HG02885 (cell line): ENCODE measurements around the gene ATXN1L.
"Not testable (repeated sequence)": the region's sequence is repeated elsewhere in the genome, so short reads cannot be mapped to it uniquely, and the experiment has no call there.

Experiments used
- ATAC-seq: cut with Tn5 transposase; IDR thresholded peaks from one replicate; pipeline ENCODE4 v1.9.1; 2021; ENCODE audit warnings: mild to moderate bottlenecking; ENCODE audit not compliant: unreplicated experiment, poor library complexity

ATXN1L gene, protein sequence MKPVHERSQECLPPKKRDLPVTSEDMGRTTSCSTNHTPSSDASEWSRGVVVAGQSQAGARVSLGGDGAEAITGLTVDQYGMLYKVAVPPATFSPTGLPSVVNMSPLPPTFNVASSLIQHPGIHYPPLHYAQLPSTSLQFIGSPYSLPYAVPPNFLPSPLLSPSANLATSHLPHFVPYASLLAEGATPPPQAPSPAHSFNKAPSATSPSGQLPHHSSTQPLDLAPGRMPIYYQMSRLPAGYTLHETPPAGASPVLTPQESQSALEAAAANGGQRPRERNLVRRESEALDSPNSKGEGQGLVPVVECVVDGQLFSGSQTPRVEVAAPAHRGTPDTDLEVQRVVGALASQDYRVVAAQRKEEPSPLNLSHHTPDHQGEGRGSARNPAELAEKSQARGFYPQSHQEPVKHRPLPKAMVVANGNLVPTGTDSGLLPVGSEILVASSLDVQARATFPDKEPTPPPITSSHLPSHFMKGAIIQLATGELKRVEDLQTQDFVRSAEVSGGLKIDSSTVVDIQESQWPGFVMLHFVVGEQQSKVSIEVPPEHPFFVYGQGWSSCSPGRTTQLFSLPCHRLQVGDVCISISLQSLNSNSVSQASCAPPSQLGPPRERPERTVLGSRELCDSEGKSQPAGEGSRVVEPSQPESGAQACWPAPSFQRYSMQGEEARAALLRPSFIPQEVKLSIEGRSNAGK

DNA sequence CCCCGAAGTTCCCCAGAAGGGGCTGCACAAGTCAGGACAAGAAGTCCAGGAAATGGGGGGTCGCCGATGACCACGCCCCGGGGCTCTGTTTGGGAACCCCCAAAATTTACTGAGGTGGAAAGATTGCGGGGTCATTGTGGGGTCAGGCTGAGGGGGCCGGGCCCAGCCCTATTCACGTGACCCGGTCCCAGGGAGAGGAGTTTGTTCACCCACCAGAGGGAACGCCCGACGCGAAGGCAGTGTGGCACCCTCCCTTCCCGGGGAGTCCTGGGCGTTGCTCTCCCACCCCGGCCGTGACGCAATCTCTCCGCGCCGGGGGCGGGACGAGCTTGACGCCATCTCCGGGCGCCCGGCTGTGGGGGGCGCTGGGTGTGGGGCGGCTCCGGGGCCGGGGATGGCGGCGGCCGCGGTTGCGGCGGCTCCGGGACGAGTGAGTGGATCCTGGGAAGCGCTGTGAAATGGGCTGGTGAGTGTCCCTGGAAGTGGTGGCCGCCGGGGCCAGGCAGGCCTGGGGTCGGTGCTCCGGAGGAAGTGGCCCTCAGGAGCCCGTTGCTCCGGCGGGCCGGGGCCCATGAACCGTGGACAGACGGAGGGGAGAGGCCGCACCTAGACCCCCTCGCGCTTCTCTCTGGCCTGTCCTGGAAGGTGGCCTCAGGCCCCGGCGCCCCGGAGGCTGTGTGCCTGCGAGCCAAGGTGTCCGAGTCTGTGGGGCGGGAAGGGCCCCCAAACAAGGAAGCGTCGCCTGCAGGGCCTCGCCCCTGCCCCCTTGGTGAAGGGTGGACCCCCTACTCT lies at the start of gene ATXN1L:
Gene ATXN1L (plus strand): TSS at position 338 of the 792 bp plus-strand sequence. CDS start 3,765 bp downstream, outside the sequence.
- ATAC-seq, result peak; percentile 70

DNA sequence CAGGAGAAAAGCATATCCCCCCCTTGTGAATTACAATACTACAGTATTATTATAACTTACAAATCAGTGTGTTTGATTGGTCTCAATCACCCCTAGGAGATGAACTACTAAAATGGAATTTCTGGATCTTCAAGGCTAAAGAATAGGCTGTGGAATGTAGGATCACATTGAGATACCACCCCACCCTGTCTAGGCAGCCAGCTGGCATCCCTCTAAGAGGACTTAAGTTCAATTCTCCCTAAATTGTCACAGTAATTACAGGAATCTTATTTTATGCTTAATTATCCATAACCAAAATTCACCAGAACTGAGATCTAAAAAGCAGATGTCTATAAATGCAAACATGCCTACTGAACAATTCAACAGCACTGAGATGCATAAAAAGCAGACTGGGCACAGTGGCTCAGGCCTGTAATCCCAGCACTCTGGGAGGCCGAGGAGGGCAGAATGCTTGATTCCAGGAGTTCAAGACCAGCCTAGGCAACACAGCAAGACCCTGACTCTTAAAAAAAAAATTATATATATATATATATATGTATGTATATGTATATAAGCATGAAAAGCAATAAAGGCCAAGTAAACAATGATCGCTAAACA lies 49.2 kb upstream of the ATXN1L start:
- ATAC-seq, result no peak

DNA sequence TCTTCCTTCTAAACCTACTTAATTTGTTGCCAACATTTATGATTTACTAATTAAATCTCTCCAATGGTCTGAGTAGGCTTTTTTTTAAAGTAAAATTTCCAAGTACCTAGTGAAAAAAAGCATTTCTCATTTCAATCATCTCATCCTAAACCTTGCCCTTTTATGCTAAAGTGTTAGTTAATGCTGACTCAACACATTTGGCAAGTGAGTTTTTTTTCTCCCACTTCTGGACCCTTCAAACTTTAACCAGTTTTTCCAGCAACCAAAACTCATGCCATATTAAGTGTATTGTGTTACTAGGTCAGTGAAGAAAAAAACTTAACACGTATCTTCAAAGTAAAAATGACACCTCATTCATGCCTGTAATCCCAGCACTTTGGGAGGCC lies 42.5 kb upstream of the ATXN1L start:
- no peak for ATAC-seq

DNA sequence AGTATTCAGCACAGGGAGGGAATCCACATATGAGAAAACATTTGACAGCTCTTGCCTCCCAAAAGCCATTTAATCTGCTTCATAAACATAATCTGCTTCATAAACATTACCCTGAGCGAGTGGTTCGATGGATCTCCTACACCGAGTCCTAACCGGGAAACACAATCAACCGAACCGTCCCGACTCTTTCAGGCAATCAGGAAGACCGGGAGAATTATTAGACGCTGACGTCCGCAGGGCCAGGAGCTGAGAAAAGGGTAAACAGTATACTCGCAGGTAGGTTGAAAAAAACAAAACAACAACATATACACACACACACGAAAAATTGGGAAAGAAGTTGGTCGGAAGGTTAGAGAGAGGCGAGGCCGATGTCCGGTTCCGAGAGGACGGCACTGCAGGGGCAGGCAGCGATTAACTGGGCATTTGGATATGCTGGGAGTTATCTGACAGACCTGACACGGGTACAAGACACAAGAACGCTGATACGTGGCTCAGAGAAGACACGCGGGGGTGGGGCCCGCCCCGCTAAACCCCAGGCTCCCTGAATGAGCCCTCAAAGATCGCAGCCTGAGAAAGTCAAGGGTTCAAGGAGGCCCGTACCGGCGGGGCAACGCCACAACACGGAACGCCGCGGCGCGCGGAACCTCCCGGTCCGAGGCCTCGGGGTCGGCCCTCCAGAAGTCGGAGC lies 37.7 kb upstream of the ATXN1L start:
- ATAC-seq, result peak; percentile 41

DNA sequence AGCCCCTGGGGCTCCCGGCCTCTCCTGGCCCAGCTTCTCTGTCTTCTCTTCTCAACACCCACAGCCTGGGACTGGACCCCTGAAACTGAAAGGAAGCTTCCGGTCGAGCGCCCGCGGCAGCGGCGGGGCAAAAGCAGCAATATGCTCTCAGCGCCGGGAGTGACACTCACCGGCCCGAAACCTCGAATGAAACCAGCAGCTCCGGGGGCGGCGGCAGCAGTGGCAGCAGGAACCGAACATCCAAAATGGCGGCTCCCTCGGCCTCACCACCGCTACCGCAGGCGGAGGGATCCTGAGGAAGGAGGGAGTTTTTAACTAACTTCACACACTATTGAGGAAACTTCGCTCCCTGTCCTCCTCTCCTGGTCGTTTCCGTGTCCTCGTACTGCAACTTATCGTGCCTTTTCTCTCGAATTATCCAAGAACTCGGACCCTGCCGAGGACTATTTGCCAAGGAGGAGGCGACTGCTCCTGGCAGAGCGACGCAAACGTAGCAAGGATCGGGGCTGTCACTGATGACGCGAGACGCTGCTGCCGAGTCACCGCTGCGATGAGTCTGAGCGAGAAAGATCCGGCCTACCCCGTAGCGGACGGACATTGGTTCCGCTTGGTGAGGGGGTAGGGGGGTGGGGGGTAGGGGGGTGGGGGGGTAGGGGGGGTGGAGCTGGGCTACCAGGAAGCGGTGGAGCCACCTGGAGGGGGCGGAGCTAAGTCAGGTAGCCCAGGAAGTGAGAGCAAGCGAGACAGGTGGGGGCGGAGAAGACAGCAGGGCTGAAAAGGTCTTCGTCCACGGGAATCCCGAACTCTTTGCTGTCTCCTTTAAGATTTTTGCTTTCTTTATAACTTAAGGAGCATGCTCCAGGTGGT lies 37.0 kb upstream of the ATXN1L start, which contains the start of gene AP1G1:
Gene AP1G1 (minus strand): TSS at position 242 of the 867 bp plus-strand sequence. CDS start 19,355 bp downstream, outside the sequence.
- peak; percentile 84 for ATAC-seq

DNA sequence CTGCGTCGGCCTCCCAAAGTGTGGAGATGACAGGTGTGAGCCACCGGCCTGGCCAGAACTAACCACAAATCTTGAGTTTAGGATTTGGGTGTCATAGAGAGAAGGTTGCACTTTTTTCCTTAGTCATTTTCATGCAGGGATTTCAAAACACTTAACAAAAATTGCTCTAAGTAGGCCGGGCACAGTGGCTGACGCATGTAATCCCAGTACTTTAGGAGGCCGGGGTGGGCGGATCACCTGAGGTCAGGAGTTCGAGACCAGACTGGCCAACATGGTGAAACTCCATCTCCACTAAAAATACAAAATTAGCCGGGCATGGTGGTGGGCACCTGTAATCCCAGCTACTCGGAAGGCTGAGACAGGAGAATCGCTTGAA lies 35.6 kb upstream of the ATXN1L start:
- ATAC-seq, result not testable (repeated sequence)

DNA sequence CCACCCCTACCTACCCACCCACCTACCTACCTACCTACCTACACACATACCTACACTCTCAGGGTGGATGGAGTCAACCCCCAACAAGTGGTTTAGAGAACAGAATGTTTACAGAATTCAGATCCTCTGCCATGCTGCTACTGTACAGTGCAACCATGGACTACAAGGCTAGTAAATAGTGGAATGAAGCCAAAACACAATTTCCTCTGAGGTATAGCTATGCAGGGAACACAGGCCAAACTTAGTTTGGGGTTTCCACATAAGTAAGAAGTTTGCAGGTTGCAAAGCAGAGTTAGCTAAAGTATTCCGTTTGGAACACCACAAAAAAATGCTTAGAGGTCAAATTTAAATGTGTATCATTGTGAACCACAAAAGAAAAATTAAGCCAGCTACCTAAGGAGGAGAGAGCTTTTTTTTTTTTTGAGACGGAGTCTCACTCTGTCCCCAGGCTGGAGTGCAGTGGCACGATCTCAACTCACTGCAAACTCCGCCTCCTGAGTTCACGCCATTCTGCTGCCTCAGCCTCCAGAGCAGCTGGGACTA lies 34.4 kb upstream of the ATXN1L start:
- no peak for ATAC-seq

DNA sequence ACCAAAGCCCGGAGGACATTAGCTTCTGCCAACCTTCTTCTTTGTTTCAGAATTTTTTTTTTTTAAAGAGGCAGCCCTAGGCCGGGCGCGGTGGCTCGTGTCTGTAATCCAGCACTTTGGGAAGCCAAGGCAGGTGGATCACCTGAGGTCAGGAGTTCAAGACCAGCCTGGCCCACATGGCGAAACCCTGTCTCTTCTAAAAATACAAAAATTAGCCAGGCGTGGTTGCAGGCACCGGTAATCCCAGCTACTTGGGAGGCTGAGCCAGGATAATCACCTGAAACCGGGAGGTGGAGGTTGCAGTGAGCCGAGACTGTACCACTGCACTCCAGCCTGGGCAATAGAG lies 28.6 kb upstream of the ATXN1L start:
- not testable (repeated sequence) for ATAC-seq

DNA sequence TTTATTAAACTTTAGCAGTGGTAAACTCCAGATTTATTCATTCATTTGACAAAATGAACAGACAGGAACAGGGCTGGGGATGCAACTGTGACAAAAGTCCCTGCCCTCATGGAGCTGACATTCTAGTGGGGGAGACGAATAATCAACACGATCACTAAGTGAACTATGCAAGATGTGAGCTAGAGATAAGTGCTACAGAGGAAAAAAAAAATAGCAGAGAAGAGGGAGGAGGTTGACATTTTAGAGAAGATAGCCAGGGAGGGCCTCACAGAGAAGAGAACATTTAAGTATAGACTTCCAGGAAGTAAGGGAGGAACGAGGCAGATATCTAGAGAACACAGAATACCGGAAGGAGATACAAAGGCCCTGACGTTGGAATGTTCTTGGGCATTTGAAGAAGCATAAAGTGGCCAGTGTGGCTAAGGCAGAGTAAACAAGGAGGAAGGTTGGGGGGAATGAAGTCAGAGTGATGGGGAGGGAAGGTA lies 19.2 kb upstream of the ATXN1L start:
- no peak for ATAC-seq

DNA sequence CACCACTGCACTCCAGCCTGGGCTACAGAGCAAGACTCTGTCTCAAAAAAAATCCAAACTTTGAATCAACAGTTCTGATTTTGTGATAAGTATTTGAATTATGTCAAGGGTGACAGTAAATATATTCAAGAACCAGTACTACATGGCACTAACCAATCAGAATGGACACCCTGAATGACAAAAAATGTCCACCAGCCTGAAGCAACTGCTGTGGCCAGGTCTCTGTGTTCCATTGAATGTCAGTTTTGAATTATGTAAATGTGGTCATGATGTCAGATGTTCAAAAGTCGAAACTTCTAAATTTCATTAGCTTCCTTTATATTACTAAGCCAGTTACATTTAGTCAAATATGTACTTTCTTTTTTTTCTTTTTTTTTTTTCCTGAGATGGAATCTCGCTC lies 15.4 kb upstream of the ATXN1L start:
- no peak for ATAC-seq

DNA sequence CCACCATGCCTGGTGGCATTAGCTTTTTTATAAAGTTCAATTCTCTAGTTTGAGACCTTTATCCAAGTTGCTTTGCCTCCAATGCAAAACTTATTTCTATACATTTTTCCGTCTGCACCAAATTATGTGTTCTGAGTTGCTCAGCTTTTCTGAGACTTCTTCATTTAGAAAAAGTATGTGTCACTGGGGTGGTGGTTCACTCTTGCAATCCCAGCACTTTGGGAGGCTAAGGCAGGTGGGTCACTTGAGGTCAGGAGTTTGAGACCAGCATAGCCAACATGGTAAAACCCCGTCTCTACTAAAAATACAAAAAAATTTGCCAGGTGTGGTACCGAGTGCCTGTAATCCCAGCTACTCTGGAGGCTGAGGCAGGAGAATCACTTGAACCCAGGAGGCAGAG lies 14.1 kb upstream of the ATXN1L start:
- ATAC-seq, result not testable (repeated sequence)

DNA sequence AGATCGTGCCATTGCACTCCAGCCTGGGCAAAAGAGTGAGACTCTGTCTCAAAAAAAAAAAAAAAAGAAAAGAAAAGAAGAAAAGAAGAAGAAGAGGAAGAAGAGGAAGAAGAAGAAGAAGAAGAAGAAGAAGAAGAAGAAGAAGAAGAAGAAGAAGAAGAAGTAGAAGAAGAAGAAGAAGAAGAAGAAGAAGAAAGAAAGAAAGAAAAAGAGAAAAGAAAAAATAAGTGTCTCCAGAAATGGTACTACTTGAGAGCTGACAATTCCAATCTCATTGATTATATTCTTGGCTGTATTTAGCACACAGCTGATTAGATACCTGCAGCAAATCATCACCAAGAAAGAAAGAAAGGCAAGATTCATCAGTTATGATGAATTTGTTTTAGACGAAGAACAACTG lies 13.7 kb upstream of the ATXN1L start:
- not testable (repeated sequence) for ATAC-seq

DNA sequence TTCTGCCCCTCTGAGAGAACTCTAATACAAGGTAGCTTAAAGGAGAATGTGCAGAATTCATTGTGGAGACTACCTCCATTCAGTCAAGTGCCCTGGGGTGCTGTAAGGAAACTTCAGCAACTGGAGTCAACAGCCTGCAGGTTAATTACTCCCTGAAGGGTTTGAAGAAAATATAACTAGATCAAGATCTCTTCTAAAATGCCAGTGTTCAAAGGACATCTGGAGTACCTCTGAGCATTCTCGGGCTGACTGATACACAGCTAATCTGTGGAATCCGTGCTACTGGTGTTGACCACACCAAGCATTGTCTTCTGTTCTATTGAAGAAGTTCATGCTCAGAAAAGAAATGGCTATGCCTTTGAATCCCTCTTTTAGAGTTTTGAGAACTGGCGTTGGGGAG lies 11.5 kb upstream of the ATXN1L start:
- no peak for ATAC-seq

DNA sequence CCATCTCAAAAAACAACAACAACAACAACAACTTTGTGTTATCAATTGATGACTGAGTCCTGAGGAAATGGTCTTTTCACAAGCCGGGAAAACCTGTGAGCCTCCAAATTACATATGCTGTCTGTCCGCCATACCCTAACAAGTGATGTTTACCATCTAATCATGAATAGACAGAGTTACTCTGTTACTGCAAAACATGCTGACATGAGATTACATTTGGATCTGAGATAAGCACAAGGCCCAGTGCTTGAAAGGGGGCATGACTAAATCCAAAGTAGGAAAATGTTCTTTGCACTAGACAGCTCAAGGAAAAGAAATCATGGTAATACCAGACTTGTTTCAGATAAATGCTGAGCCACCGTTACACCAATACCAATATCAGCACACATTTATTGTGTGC lies 8.6 kb upstream of the ATXN1L start:
- no peak for ATAC-seq

DNA sequence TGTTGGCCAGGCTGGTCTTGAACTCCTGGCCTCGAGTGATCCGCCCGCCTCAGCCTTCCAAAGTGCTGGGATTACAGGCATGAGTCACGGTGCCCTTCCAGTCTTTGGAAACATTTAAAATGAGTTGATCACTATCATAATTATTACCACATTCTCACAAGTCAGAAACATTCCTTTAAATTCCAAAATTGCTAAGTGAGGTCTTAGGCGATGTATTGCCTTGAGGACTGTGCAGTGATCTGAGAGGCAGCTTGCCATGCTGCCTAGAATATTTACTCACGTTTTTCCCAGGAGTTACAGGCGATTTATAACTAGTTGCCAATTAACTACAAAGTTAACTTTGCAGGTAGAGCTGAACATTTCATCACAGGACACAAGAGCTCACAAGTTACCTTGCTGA lies 5.7 kb upstream of the ATXN1L start:
- no peak for ATAC-seq

DNA sequence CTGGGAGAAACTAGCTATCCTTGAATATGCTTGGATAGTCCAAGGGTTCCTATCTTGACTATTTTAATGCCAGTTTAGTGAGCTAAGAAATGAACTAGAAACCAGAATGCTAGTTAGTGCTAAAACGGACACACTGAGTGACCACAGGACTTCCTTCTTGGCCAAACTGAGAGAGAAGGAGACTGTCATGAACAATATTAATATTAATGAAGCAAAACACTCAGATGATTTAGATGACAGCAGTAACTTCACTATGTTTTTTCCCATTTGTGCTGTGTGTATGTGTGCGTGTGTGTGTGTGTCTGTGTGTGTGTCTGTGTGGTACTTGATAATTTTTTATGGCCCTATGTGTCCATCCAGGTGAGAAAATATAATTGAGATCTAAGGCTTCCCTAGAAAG lies 2.2 kb upstream of the ATXN1L start:
- ATAC-seq, result no peak

DNA sequence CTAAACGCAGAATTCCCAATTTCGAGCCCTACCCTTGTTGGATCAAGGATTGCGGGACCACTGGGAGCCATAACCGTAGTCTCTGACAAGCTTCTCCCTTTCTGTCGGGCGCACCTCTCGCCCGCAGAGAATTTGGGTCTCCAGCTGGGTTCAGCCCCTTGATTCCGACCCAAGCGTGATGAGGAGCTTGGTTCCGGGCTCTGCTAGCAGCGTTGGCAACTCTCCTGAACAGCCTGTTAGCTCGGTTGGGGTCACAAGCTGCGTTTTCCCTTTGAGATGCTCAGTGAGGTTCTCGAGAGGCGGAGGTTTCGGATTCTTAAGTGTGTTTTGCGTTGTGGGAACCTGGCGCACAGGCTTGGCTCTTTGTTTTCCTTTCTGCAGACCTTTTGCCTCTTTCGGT lies 655 bp downstream of the ATXN1L start:
- ATAC-seq, result no peak

DNA sequence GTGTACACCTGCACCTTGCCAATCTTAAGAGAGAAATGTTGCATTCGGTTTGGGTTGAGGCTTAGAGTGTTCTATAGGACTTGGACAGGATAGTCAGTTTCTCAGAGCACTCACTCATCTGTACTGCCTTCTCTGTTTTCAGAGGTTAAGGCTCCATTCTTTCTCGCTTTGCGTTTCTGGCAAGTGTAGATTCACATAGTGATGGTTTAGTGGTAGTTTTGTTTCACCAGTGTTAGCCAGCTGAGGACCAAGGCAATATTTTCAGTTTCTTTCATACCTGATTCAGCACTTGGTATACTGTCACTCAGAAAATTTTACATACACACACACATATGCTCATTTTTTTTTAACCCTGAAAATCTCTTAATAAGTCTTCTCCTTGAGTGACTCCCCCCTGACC lies 1.3 kb downstream of the ATXN1L start:
- ATAC-seq, result no peak

DNA sequence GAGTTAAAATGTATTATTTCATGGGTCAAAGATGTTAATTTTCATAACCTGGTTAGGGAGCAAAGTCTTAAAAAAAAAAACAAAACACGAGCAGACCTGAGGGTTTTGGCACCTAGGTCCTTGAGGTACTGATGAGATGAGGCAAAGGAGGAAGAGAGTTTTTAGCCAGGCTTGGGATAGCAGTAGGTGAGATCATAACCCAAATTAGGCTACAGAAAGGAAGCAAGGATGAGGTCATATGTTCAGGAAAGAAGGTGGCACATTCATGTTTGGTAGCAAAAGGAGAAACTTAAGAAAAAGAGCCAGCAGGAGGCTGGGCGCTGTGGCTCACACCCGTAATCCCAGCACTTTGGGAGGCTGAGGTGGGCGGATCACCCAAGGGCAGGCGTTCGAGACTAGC lies 2.8 kb downstream of the ATXN1L start:
- no peak for ATAC-seq
